HG02981 (cell line): ENCODE measurements around the gene PRDM15.

Experiments used
- ATAC-seq: cut with Tn5 transposase; IDR thresholded peaks from one replicate; pipeline ENCODE4 v1.9.1; 2021; ENCODE audit warnings: mild to moderate bottlenecking, moderate library complexity; ENCODE audit not compliant: unreplicated experiment

The PRDM15 gene

DNA sequence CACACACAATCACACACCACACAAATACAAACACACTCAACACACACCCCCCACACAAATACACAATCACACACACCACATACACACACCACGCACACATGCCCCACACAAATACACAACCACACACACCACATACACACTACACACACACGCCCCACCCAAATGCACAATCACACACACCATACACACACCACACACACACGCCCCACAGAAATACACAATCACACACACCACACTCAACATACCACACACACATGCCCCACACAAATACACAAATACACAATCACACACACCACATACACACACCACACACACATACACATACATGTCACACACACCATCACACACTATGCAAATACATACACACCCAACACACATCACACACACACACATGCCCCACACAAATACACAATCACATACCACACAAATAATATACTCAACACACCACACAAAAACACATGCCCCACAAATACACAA lies 50.2 kb downstream of the PRDM15 start:
- ATAC-seq, result no peak

GRCh38 chr21:41827951-41828883 lies 50.9 kb downstream of the PRDM15 start:
- ATAC-seq, result no peak

DNA sequence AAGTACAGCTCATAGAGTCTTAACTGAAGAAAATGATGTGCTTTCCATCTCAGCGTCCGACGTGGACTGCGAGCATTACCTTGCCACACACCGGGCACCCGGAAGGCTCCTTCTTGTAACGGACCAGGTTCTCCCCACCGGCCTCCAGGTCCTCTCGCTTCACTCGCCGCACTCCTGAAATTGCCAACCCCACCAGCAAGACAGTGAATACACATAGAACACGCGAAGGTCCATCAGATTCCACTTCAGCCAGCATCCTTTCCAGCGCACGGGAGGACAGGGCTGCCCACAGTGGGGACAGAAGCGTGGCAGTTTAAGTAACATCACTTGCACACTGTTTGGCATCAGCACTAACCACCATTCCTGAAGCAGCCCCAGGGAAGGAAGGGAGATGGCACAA lies 53.3 kb downstream of the PRDM15 start:
- no peak for ATAC-seq

DNA sequence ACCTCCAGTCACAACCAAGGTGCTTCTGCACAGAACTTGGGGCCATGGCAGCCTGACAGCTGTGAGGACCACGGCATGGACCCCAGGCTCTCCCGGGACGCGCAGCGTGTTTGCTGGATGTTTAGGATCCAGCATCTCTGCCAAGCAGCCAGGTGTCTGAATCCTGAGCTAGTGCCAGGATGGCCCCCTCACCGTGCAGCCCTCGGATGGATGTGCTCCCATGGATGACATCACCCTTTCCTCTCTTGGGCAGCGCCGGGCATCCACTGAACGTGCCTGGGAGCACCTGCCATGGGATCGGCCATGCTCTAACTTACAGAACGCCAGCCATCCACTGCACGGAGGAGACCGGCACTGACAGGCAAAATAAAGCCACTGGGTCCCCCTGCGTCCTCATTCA lies 53.9 kb downstream of the PRDM15 start:
- no peak for ATAC-seq

- ATAC-seq, result no peak
These were observed 54.5 kb downstream of the PRDM15 start for GRCh38 chr21:41824466-41825207.

- no peak for ATAC-seq
These were observed 55.2 kb downstream of the PRDM15 start for GRCh38 chr21:41823906-41824305.

DNA sequence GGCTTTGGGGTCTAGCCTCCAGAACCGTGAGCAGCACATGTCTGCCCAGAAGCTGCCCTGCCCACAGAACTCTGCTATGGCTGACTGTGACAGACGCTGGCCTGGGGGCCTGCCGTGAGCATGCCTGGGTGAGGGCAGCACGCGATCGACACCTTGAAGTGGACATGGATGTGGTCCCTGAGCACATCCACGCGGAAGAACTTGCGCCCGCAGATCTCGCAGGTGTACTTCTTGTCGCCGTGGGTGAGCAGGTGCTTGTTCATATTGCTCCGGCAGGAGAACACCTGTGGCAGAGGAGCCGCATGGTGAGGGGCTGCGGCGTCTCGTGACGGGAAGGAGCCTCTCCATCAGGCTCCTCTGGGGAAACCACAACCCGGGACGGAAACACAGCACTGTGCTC lies 56.0 kb downstream of the PRDM15 start:
- ATAC-seq, result no peak

- no peak for ATAC-seq
These were observed 57.2 kb downstream of the PRDM15 start for GRCh38 chr21:41821756-41822431.

DNA sequence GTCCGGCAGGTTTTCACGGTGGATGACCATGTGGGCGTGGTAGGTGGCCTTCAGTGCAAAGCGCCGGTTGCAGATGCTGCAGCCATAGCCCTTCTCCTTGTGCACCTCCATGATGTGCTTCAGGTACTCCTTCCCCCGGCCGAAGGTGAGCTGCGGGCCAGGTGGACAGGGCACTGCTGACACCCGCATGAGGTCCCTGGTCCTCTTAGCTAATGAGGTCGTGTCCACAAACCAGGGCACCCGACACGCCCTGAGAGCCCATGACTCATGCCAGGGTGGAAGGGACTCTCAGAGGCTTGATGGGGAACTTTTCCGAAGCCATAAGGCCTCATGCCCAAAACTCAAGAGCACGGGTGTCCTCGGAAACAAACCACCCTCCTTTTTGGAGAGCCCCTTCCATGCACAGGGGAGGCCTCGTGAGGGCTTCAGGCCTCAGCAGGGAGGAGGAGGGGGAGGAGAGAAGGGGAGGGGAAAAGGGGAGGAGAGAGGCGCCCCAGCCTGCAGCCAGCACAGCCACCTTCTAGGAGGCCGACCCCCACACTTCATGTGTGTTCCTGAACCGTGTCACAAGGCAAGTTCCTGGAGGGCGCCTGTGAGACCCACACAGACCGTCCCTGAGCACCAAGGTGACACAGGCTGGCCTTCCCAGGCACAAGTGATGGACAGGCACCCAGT lies 57.9 kb downstream of the PRDM15 start:
- no peak for ATAC-seq

- ATAC-seq, result no peak
These were observed 58.6 kb downstream of the PRDM15 start for GRCh38 chr21:41820384-41821080.

DNA sequence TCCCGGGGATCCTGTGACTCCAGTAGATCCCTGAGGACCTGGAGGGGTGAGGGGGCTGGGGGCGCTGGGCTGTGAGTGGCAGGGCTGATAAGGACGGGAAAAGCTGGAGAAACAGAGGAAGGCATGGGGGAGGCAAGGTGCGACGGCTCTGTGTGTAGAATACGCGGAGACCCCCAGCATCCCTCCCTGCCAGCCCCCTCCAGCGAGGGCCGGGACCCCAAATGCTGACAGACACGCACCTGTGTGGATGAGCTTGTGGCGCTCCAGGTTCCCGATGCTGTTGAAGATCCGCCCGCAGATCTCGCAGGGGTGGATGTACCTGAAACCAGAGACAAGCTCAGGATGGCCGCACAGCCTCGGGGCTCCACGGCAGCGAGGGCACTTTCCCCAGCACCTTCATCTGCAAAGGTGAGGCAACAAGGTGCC lies 59.3 kb downstream of the PRDM15 start:
- ATAC-seq, result no peak

DNA sequence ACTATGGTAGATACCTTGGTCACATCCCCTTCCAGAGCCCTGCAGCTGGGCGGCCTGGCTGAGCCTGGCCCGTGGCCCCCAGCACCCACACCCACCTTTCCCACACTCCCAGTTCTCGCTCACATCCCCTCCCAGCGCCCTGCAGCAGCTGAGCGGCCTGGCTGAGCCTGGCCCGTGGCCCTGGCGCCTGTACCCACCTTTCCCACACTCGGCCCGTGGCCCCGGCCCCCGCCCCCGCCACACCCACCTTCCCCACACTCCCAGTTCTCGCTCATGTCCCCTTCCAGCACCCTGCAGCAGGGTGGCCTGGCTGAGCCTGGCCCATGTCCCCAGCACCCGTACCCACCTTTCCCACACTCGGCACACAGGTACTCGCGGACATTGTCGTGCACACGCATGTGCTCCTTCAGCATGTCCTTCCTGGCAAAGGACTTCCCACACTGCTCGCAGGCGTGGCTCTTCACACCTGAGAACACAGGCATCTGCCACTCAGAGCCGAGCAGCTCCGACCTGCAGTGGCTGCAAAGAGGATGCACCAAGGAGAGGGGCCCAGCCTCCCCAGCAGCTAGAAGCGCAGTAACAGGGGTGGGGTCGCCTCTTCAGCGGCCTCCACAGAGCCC lies 59.8 kb downstream of the PRDM15 start:
- no peak for ATAC-seq

DNA sequence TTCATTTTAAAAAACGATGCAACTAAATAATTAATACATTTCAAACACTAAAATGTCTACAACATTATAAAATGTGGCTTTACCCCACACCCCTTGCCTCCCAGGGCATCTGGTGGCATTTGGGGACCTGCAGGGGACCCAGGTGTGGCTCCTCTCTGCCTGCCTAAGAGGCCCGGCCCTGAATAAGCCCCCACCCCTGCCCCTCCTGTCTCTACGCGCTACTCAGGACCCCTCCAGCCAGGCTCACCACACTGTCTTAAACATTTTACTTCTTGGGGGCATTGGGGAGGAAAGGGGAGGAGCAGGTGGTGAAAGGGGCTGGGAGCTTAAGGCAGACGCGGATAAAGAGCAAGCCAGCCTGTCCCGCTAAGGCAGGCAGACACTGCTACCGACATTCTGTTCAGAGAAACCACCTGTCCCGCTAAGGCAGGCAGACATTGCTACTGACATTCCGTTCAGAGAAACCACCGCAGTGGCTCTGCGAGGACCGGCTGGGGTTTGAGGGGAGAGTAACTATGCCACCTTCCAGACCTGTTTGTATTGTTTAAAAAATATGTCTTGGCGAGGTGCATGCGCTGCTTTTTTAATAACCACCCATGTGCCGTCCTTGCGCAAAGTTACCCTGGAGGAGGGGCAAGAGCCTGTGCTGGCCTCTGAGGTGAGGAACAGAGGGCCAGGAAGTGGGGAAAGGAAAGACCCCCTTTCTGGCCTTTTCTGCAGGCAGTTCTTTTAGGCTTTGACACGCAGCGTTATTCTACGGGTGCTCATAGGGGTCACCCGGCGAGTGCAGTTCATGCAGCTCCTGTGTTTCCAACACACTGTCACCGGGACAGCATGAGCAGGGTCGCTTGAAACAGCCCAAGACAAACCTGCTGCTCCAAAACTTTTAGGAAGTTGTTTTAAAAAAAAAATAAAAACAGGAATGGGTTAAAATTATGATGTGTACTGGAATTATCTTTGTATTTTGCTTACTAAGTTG lies 61.0 kb downstream of the PRDM15 start:
- ATAC-seq, result no peak

GRCh38 chr21:41817228-41817627 lies 61.9 kb downstream of the PRDM15 start:
- peak; percentile 53 for ATAC-seq

- ATAC-seq, result peak; percentile 61
These were observed 62.5 kb downstream of the PRDM15 start for GRCh38 chr21:41816583-41817165.

DNA sequence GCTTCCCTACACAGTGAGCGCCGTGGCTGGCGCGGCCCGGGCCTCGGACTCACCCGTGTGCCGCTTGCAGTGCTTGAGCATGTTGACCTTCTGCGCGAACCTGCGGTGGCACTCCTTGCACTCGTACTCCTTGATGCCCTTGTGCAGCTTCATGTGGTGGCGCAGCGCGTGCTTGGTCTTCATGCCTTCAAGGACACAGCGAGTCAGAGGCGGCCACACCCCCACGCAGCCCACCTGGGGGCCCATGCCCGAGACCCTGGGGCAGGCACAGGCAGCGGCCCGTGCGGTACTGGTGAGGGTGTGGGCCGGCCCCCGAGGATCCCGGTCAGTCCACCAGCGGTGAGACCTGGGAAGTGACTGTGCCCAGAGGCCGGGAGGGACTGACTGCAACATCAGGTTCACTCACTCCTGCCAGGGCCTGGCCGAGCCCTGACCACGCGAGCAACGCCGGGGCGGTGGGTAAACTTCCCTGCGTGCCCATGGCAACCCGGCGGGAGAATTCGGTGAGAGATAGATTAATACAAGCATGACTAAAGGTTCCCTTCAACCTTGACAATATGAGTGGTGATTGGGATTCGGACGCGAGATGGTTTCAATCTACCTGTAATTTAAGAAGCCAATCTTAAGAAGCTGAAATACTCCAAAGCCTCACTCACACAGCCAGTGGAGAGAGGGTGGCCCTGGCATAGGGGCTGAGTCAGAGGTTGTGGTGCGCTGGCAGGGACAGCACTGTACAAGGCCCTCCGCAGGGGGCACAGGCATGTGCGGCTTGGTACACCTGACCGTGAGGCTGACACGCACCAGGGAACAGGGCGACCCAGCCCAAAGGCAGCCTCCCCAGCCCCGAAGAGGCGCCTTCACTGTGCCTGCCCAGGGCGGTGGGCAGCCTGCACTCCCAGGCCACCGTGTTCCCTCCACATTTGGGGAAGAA lies 63.2 kb downstream of the PRDM15 start:
- ATAC-seq, result no peak

GRCh38 chr21:41813226-41813625 lies 65.9 kb downstream of the PRDM15 start:
- ATAC-seq, result no peak
